LNCaP clone FGC (cell line): Measurements from ENCODE around the gene GNS.

Experiments
- DNase-seq: peaks from one replicate; pipeline ENCODE4 v3.0.0-alpha.2; 2011; ENCODE audit warnings: low read depth
- H3K4me3 ChIP-seq: 2 replicates; pipeline ENCODE4 v1.5.1; 2011; ENCODE audit warnings: mild to moderate bottlenecking, low read depth, low read length, control low read depth
- TF ChIP-seq, protein P1 (sequence below): IDR thresholded peaks from 2 replicates; pipeline ENCODE4 v1.5.1; 2012; ENCODE audit warnings: mild to moderate bottlenecking; ENCODE audit not compliant: control insufficient read depth, insufficient read depth; ENCODE audit errors: extremely low read depth

The GNS gene

GRCh38 chr12:64716371-64716770, 42.8 kb downstream of the GNS start:
- TF ChIP-seq, protein P1, sequence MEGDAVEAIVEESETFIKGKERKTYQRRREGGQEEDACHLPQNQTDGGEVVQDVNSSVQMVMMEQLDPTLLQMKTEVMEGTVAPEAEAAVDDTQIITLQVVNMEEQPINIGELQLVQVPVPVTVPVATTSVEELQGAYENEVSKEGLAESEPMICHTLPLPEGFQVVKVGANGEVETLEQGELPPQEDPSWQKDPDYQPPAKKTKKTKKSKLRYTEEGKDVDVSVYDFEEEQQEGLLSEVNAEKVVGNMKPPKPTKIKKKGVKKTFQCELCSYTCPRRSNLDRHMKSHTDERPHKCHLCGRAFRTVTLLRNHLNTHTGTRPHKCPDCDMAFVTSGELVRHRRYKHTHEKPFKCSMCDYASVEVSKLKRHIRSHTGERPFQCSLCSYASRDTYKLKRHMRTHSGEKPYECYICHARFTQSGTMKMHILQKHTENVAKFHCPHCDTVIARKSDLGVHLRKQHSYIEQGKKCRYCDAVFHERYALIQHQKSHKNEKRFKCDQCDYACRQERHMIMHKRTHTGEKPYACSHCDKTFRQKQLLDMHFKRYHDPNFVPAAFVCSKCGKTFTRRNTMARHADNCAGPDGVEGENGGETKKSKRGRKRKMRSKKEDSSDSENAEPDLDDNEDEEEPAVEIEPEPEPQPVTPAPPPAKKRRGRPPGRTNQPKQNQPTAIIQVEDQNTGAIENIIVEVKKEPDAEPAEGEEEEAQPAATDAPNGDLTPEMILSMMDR: no peak
- H3K4me3 ChIP-seq: no peak overlapping the region

GRCh38 chr12:64714551-64714968, 44.6 kb downstream of the GNS start:
- H3K4me3 ChIP-seq: no peak overlapping the region
- no peak for DNase-seq
- TF ChIP-seq, protein P1: no peak

More at GRCh38 chr12:64716371-64716770, 42.8 kb downstream of the GNS start:
- DNase-seq: no peak

DNA sequence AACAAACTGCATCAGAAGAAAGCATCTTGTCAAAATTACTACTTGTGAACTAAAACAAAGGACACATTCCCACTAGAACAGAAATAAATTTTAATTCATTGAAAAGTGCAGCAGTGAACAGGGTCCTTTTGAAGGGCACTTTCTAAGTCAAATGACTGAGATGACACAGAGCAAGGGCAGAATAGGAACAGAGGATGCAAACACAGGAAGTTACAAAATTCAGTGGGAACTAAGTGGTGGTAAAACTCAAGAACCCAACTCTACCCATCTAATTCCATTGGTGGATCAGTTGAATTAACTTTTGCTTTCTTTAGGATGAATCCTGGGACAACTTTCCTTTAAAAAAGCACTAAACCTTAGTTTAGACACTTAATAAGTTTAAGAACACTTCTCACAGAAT, 45.8 kb downstream of the GNS start:
- DNase-seq: no peak
- no peak overlapping the region for H3K4me3 ChIP-seq
- TF ChIP-seq, protein P1: no peak

GRCh38 chr12:64709429-64709828, 49.8 kb downstream of the GNS start:
- no peak overlapping the region for H3K4me3 ChIP-seq
- TF ChIP-seq, protein P1: no peak
- no peak for DNase-seq

- H3K4me3 ChIP-seq: no peak overlapping the region
- no peak for DNase-seq
- TF ChIP-seq, protein P1: no peak
Measured at GRCh38 chr12:64707926-64708325, 51.3 kb downstream of the GNS start.

- TF ChIP-seq, protein P1: no peak
- DNase-seq: no peak
- H3K4me3 ChIP-seq: no peak overlapping the region
Measured at GRCh38 chr12:64707362-64707761, 51.8 kb downstream of the GNS start.

GRCh38 chr12:64706857-64707256, 52.3 kb downstream of the GNS start:
- TF ChIP-seq, protein P1: no peak
- no peak for DNase-seq
- H3K4me3 ChIP-seq: no peak overlapping the region
